MM.1S (cell line): ENCODE measurements around the gene CAV1.
A peak's percentile ranks its signal among the peaks of the same experiment; 100 is the strongest.

Experiments
- DNase-seq: peaks from one replicate; pipeline ENCODE4 v3.0.0-alpha.2; 2015
- H2AFZ ChIP-seq: fragments of 300-600 bp; sonication (generic); 2 replicates; pipeline ENCODE4 v1.6.0; 2016; ENCODE audit warnings: antibody characterized with exemption, low read length
- H3F3A ChIP-seq: fragments of 300-600 bp; sonication (generic); 2 replicates; pipeline ENCODE4 v1.6.1; 2016; ENCODE audit warnings: mild to moderate bottlenecking, antibody characterized with exemption, low read length, moderate library complexity, mixed read lengths; ENCODE audit not compliant: insufficient read depth
- H3K27ac ChIP-seq: fragments of 300-600 bp; sonication (generic); 2 replicates; pipeline ENCODE4 v1.5.1; 2016; ENCODE audit warnings: mild to moderate bottlenecking, low read length
- H3K27me3 ChIP-seq: fragments of 300-600 bp; sonication (generic); replicated peaks from 2 replicates; pipeline ENCODE4 v1.6.0; 2016; ENCODE audit warnings: low read length; ENCODE audit not compliant: insufficient read depth
- H3K36me3 ChIP-seq: fragments of 300-600 bp; sonication (generic); replicated peaks from 2 replicates; pipeline ENCODE4 v1.6.1; 2016; ENCODE audit warnings: mild to moderate bottlenecking, low read length, mixed read lengths; ENCODE audit not compliant: insufficient read depth
- H3K4me1 ChIP-seq: fragments of 300-600 bp; sonication (generic); 2 replicates; pipeline ENCODE4 v1.6.1; 2016; ENCODE audit warnings: low read length, mixed read lengths
- H3K4me2 ChIP-seq: fragments of 300-600 bp; sonication (generic); 2 replicates; pipeline ENCODE4 v1.6.0; 2016; ENCODE audit warnings: low read depth, low read length
- H3K4me3 ChIP-seq: fragments of 300-600 bp; sonication (generic); 2 replicates; pipeline ENCODE4 v1.5.1; 2016; ENCODE audit warnings: low read length, mixed read lengths
- H3K79me2 ChIP-seq: fragments of 300-600 bp; sonication (generic); 2 replicates; pipeline ENCODE4 v1.6.1; 2016; ENCODE audit warnings: mixed run types, low read length, mixed read lengths
- H3K9ac ChIP-seq: fragments of 300-600 bp; sonication (generic); 2 replicates; pipeline ENCODE4 v1.6.1; 2016; ENCODE audit warnings: low read length, mixed read lengths
- H3K9me2 ChIP-seq: fragments of 300-600 bp; sonication (generic); replicated peaks from 2 replicates; pipeline ENCODE4 v1.6.1; 2016; ENCODE audit warnings: mild to moderate bottlenecking, low read length, mixed read lengths; ENCODE audit not compliant: insufficient read depth
- H3K9me3 ChIP-seq: fragments of 300-600 bp; sonication (generic); replicated peaks from 2 replicates; pipeline ENCODE4 v1.6.1; 2016; ENCODE audit warnings: mild to moderate bottlenecking, low read length, mixed read lengths; ENCODE audit not compliant: insufficient read depth
- H4K20me1 ChIP-seq: fragments of 300-600 bp; sonication (generic); 2 replicates; pipeline ENCODE4 v1.6.1; 2016; ENCODE audit warnings: mild to moderate bottlenecking, low read length, moderate library complexity, mixed read lengths; ENCODE audit not compliant: insufficient read depth
- CTCF ChIP-seq: fragments of 300-600 bp; sonication (generic); IDR thresholded peaks from 2 replicates; pipeline ENCODE4 v1.5.1; 2016; ENCODE audit warnings: antibody characterized with exemption, low read length, mixed read lengths
- EZH2 ChIP-seq: fragments of 300-600 bp; sonication (generic); optimal IDR thresholded peaks from 2 replicates; pipeline ENCODE3; 2017; ENCODE audit warnings: low read depth, mild to moderate bottlenecking, antibody characterized with exemption, low read length, mixed read lengths
- EZH2phosphoT487 ChIP-seq: fragments of 300-600 bp; sonication (generic); IDR thresholded peaks from 2 replicates; pipeline ENCODE4 v1.6.1; 2018; ENCODE audit warnings: antibody characterized with exemption, low read length

The CAV1 gene

GRCh38 chr7:116579322-116579721 is 54.5 kb downstream of the CAV1 start:
- H3K79me2 ChIP-seq: no peaks in the 10 kb centered on the region
- H3F3A ChIP-seq: peaks cover 21% of the 10 kb centered on the region
- no peak overlapping the region for H2AFZ ChIP-seq
- no peak overlapping the region for H3K4me3 ChIP-seq
- no peak overlapping the region for H3K4me2 ChIP-seq
- H4K20me1 ChIP-seq: no peaks in the 10 kb centered on the region
- no peaks in the 10 kb centered on the region for H3K9me2 ChIP-seq
- no peaks in the 10 kb centered on the region for H3K27me3 ChIP-seq
- no peaks in the 10 kb centered on the region for H3K36me3 ChIP-seq
- DNase-seq: no peak
- H3K27ac ChIP-seq: no peak overlapping the region
- no peak overlapping the region for H3K9ac ChIP-seq
- H3K4me1 ChIP-seq: peaks cover 50% of the 10 kb centered on the region
- no peaks in the 10 kb centered on the region for H3K9me3 ChIP-seq
- TF ChIP-seq CTCF: no peak
- TF ChIP-seq EZH2: no peak
- no peak for TF ChIP-seq EZH2phosphoT487

DNA sequence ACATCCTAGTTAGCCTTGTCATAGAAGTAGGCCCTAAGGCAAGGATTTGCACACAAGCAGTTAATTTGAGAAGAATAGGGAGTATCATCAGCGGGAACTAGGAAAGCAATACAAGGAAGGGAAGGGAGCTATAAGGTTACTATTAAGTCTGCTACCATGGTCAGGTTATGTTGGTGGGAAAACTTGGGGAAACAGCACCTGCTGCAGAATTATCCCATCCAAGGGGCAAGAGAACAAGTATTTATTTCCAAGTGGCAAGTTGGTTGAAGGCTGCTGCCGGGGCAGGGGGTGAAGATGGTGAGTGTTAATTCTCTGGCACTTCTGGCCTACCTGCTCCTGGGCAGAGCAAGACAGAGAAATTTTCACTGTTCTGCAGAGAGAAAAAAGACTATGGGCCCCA is 55.0 kb downstream of the CAV1 start:
- no peak for DNase-seq
- Histone ChIP-seq H2AFZ (no peak overlapping the region), H3K9me3 (no peaks in the 10 kb centered on the region), H3K9ac (no peak overlapping the region), H3K27me3 (no peaks in the 10 kb centered on the region), H4K20me1 (no peaks in the 10 kb centered on the region), H3F3A (peaks cover 22% of the 10 kb centered on the region), H3K9me2 (no peaks in the 10 kb centered on the region), H3K4me2 (no peak overlapping the region), H3K4me3 (no peak overlapping the region), H3K27ac (no peak overlapping the region), H3K79me2 (no peaks in the 10 kb centered on the region), H3K4me1 (peaks cover 50% of the 10 kb centered on the region), H3K36me3 (no peaks in the 10 kb centered on the region)
- TF ChIP-seq EZH2 (no peak), EZH2phosphoT487 (no peak), CTCF (no peak)

GRCh38 chr7:116582164-116582732 is 57.4 kb downstream of the CAV1 start:
- peaks cover 47% of the 10 kb centered on the region for H3K4me1 ChIP-seq
- no peaks in the 10 kb centered on the region for H3K36me3 ChIP-seq
- TF ChIP-seq EZH2 (no peak), EZH2phosphoT487 (no peak), CTCF (no peak)
- peak overlapping the region; percentile 65 for H3K4me2 ChIP-seq
- peaks cover 22% of the 10 kb centered on the region for H3F3A ChIP-seq
- no peaks in the 10 kb centered on the region for H4K20me1 ChIP-seq
- H3K9ac ChIP-seq: peak overlapping the region; percentile 55
- no peaks in the 10 kb centered on the region for H3K9me2 ChIP-seq
- no peak for DNase-seq
- H2AFZ ChIP-seq: peak overlapping the region; percentile 82
- no peaks in the 10 kb centered on the region for H3K27me3 ChIP-seq
- peak overlapping the region; percentile 85 for H3K27ac ChIP-seq
- H3K4me3 ChIP-seq: no peak overlapping the region
- H3K79me2 ChIP-seq: no peaks in the 10 kb centered on the region
- no peaks in the 10 kb centered on the region for H3K9me3 ChIP-seq
